ENCODE measurements around the gene RTCA. TPM values are rescaled to one million over a fixed set of nuclear protein-coding genes. Genes with fewer than 3 reads are reported as not detected.
A peak's percentile ranks its signal among the peaks of the same experiment; 100 is the strongest.

The RTCA gene
- total and polyA plus RNA-seq, 4 donors, result 22.8 to 37.6 (median 30.5) TPM

GRCh38 chr1:100321506-100321905 lies 55.5 kb downstream of the RTCA start:
- ATAC-seq (ENCODE audit: insufficient read depth, low FRiP score) (no peak), DNase-seq (no peak)
- 93 to 95% methylated on average over 7 to 8 of the region's 8 CpGs for WGBS, 2 donors
- Histone ChIP-seq H3K9ac (ENCODE audit: insufficient read depth in 1 of 2, low read length in 2 of 2) (no peak overlapping the region), H3K4me3 (no peak overlapping the region), H3K27ac (ENCODE audit: low read depth in 1 of 2, low read length in 1 of 2) (no peak overlapping the region), H3K4me1 (ENCODE audit: control insufficient read depth in 5 of 5, insufficient read depth in 5 of 5, low read length in 5 of 5) (peaks cover 0 to 3% (median 0%) of the 10 kb centered on the region in 5 donors), H3K27me3 (ENCODE audit: control insufficient read depth in 3 of 3, insufficient read depth in 3 of 3, low read length in 2 of 3) (no peaks in the 10 kb centered on the region), H3K9me3 (ENCODE audit: control insufficient read depth in 4 of 4, insufficient read depth in 3 of 4, low read length in 3 of 4) (peaks cover 0 to 12% (median 7%) of the 10 kb centered on the region in 4 donors), H3K36me3 (ENCODE audit: control insufficient read depth in 4 of 4, insufficient read depth in 4 of 4, low read length in 4 of 4) (no peaks in the 10 kb centered on the region)
- TF ChIP-seq, protein P1, sequence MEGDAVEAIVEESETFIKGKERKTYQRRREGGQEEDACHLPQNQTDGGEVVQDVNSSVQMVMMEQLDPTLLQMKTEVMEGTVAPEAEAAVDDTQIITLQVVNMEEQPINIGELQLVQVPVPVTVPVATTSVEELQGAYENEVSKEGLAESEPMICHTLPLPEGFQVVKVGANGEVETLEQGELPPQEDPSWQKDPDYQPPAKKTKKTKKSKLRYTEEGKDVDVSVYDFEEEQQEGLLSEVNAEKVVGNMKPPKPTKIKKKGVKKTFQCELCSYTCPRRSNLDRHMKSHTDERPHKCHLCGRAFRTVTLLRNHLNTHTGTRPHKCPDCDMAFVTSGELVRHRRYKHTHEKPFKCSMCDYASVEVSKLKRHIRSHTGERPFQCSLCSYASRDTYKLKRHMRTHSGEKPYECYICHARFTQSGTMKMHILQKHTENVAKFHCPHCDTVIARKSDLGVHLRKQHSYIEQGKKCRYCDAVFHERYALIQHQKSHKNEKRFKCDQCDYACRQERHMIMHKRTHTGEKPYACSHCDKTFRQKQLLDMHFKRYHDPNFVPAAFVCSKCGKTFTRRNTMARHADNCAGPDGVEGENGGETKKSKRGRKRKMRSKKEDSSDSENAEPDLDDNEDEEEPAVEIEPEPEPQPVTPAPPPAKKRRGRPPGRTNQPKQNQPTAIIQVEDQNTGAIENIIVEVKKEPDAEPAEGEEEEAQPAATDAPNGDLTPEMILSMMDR (IDR thresholded peaks at IDR 0.05; ENCODE audit: control extremely low read depth, extremely low read depth), result no peak

DNA sequence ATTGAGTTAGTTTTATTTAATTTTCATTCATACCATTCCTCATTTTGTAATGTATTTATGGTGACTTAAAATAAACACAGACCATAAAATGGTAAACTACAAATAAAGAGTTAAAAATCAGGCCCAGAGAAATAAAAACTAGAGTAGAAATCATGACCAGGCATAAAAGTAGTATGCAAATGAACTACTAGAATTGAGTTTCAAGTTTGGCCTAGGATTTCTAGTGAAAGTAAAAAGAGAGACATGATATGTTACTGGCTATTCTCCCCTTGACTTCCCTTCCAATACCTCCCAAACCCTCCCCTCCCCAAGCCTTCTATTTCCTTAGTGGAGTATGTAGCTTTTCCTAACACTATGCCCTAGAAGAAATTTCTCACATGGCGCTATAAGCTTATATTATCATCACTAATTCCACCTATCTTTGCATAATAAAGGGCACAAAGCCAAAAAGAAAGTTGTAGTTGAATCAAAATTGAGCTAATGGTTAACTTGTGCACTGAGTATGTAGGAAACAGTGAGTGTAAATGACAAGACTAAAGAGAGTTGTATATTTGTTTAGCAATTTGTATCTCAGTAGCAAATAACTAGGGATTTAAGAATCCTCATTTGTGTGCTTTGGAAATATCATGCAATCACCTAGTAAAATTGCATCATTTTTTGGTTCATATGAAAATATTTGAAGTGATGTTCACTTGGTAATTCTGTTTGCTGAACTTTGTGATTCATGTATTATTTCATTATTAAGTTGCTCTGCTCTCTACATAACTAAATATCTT lies 56.6 kb downstream of the RTCA start:
- Histone ChIP-seq H3K4me1 (ENCODE audit: control insufficient read depth in 5 of 5, insufficient read depth in 5 of 5, low read length in 5 of 5) (peaks cover 0 to 3% (median 0%) of the 10 kb centered on the region in 5 donors), H3K27ac (ENCODE audit: low read depth in 1 of 2, low read length in 1 of 2) (no peak overlapping the region), H3K36me3 (ENCODE audit: control insufficient read depth in 4 of 4, insufficient read depth in 4 of 4, low read length in 4 of 4) (no peaks in the 10 kb centered on the region), H3K4me3 (no peak overlapping the region), H3K9me3 (ENCODE audit: control insufficient read depth in 4 of 4, insufficient read depth in 3 of 4, low read length in 3 of 4) (peaks cover 0 to 12% (median 6%) of the 10 kb centered on the region in 4 donors), H3K9ac (ENCODE audit: insufficient read depth in 1 of 2, low read length in 2 of 2) (no peak overlapping the region), H3K27me3 (ENCODE audit: control insufficient read depth in 3 of 3, insufficient read depth in 3 of 3, low read length in 2 of 3) (no peaks in the 10 kb centered on the region)
- ATAC-seq (ENCODE audit: insufficient read depth, low FRiP score) (no peak), DNase-seq (peak in 1 of 3 donors; percentile 4)
- TF ChIP-seq, protein P1 (IDR thresholded peaks at IDR 0.05; ENCODE audit: control extremely low read depth, extremely low read depth), result no peak
- WGBS, 2 donors, result 78 to 83% methylated on average over 1 of the region's 1 CpG

- Histone ChIP-seq H3K36me3 (ENCODE audit: control insufficient read depth in 4 of 4, insufficient read depth in 4 of 4, low read length in 4 of 4) (no peaks in the 10 kb centered on the region), H3K4me1 (ENCODE audit: control insufficient read depth in 5 of 5, insufficient read depth in 5 of 5, low read length in 5 of 5) (peaks cover 0 to 3% (median 0%) of the 10 kb centered on the region in 5 donors), H3K9me3 (ENCODE audit: control insufficient read depth in 4 of 4, insufficient read depth in 3 of 4, low read length in 3 of 4) (peaks cover 0 to 12% (median 5%) of the 10 kb centered on the region in 4 donors), H3K27ac (ENCODE audit: low read depth in 1 of 2, low read length in 1 of 2) (no peak overlapping the region), H3K4me3 (no peak overlapping the region), H3K9ac (ENCODE audit: insufficient read depth in 1 of 2, low read length in 2 of 2) (no peak overlapping the region), H3K27me3 (ENCODE audit: control insufficient read depth in 3 of 3, insufficient read depth in 3 of 3, low read length in 2 of 3) (no peaks in the 10 kb centered on the region)
- ATAC-seq (ENCODE audit: insufficient read depth, low FRiP score) (no peak), DNase-seq (no peak)
- TF ChIP-seq, protein P1 (IDR thresholded peaks at IDR 0.05; ENCODE audit: control extremely low read depth, extremely low read depth), result no peak
- WGBS, 2 donors, result 84 to 85% methylated on average over 6 of the region's 6 CpGs
Observed at GRCh38 chr1:100323419-100324106, 57.5 kb downstream of the RTCA start.

All from lung (tissue), 12 donors.